GM21717 (cell line): ENCODE data around the gene TRAF3.
"Not testable (repeated sequence)": the region's sequence is repeated elsewhere in the genome, so short reads cannot be mapped to it uniquely, and the experiment has no call there.

Experiments used
- ATAC-seq: cut with Tn5 transposase; IDR thresholded peaks from one replicate; pipeline ENCODE4 v1.9.1; 2021; ENCODE audit warnings: mild to moderate bottlenecking, moderate library complexity; ENCODE audit not compliant: unreplicated experiment

Gene TRAF3

DNA sequence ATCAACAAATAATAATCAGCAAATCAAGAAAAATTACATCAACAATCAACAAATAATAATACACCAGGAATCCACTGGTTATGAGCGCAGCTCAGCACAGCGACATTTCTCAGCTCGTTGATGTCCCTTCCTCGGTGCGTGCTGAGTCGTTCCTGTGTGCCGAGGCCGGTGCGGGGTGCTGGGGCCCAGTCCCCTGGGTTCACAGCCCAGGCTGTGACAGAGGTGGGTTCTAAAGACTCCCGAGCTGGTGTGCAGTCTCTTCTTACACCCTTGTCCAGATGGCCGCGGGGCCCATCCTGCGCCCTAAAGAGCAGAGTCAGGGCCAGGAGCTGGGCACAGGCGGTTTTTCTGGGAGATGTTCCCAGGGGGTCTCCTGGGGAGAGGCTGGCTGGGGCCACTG, 26.9 kb upstream of the TRAF3 start:
- no peak for ATAC-seq

- no peak for ATAC-seq
Observed at GRCh38 chr14:102751088-102751487, 26.2 kb upstream of the TRAF3 start.

- ATAC-seq, result no peak
Observed at GRCh38 chr14:102752239-102752847, 24.9 kb upstream of the TRAF3 start.

GRCh38 chr14:102754370-102755262, 22.6 kb upstream of the TRAF3 start:
- ATAC-seq, result peak; percentile 49

DNA sequence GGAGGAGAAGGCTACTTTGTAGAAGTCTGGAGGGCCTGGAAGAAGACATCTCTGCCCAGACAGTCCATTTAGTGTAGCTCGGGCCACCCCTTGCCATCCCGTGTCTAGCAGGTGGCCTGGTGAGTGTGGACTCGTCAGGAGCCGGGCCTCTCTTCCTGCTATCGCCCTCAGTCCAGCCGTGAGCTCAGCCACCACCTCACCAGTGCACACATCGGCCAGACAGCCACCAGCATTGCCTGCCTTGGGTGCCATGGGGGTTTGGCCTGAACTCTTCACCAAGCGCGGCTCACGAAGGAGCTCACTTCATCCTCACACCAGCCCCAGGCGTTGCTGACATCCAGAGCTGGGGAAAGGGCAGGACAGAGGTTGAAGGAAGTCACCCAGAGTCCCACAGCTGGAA, 19.6 kb upstream of the TRAF3 start:
- no peak for ATAC-seq

GRCh38 chr14:102758087-102758486, 19.2 kb upstream of the TRAF3 start:
- ATAC-seq, result no peak

DNA sequence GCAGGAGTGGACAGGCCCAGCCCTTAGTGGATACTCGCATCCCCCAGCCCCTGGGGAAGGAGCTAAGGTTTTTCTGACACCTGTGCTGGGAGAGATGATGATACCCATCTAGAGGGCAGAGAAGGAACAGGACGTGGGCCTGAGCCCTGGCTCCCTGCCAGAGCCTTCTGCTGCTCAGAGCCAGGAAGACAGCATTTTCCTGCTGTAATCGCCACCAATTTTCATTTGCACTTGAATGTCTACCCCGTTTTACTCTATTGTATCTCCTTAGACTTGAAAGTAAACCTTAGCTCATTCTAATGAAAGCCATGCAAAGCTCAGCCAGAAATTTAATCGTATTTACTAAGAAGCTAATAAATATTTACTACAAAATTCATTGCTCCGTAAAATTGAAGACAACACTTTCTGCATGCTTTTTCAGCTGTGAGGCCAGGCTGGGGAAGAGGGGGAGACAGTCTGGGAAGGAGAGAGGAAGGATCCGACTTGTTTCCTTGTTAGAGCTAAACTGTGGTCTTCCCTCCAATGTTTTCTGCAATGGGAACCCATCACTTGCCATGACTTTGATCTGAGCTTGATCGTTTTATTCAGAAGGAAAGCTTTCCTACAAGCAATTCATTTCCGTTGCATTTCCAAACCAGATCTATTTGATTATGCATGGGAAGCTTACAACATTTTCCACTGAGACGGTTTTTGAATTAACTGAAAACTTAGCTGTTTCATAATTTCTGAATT, 17.6 kb upstream of the TRAF3 start:
- ATAC-seq, result no peak

- ATAC-seq, result no peak
Observed at GRCh38 chr14:102760496-102761193, 16.6 kb upstream of the TRAF3 start.

GRCh38 chr14:102761206-102761605, 16.0 kb upstream of the TRAF3 start:
- ATAC-seq, result no peak

DNA sequence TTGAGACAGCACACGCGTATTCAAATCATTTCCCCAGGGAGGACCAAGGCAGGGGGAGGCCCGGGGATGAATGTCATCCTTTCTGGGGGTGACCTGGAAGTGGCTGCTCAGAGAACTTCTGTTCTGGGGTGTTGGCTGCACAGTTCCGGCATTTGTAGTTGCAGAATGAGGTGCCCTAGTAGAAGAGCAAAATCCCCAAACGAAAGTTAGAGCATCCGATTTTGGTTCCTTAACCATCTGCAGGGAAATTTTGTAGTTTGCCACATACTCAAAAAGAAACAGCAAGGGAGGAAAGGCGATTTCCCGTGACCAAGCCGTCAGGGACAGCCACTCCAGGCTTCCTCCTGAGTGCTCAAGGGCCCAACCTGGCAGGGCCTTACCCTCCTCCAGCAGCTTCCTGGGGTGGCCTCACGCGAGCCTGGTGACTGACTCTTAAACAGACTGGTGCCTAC, 13.0 kb upstream of the TRAF3 start:
- peak; percentile 55 for ATAC-seq

DNA sequence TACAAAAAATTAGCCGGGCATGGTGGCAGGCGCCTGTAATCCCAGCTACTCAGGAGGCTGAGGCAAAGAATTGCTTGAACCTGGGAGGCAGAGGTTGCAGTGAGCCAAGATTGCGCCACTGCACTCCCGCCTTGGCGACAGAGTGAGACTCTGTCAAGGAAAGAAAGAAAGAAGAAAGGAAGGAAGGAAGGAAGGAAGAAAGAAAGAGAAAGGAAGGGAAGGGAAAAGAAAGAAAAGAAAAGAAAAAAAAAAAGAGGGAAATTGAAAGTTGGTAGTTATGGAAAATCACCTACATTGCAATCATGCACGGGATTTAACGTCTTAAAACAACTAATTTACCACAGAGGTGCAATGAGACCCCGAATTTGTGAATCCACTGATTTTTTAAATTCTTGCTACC, 11.5 kb upstream of the TRAF3 start:
- not testable (repeated sequence) for ATAC-seq

GRCh38 chr14:102768223-102769048, 8.8 kb upstream of the TRAF3 start:
- no peak for ATAC-seq

- no peak for ATAC-seq
Observed at GRCh38 chr14:102769049-102769327, 8.3 kb upstream of the TRAF3 start.

DNA sequence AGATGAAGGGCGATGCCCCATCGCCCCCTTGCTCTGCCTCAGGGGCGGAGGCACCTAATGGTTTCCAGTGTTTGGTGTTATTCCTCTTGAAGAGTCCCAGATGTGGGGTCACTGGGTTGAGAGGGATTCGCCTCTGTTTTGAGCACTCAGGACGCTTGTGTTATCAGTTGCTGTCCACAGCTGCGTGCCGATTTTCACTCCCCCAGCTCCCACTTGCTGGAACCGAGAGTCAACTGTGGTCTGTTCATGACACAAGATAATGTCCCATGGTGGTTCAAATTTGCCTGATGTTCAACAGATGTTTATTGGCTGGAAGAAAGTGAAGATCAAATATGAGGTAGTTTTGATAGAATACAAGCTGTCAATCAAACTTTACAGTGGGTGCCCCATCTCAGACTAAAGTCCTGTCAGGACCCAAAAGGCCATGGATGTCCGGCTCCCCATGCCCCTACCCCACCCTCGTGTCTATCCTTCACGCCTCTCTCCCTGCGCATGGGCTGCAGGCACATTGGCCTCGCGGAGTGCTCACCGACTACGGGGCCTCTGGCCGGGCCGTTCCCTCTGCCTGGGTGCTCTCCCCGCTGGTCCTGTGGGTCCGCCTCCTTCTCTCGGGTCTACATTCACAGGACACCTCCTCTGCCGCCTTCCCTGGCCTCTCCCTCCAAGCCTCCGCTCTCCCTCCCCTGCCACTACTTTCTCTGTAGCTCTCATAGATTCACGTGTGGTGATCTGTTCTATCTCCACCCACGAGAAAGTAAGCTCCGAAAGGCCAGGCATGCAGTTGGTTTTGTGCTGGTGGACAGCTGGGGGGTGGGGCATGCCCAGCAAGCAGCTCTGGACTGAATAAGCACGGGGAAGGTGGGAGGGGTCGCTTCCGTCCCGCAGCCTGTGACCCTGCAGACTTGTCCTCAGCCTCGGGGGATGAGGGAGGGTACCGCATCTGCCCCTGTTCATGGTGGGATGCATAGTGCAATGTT, 6.8 kb upstream of the TRAF3 start:
- no peak for ATAC-seq

DNA sequence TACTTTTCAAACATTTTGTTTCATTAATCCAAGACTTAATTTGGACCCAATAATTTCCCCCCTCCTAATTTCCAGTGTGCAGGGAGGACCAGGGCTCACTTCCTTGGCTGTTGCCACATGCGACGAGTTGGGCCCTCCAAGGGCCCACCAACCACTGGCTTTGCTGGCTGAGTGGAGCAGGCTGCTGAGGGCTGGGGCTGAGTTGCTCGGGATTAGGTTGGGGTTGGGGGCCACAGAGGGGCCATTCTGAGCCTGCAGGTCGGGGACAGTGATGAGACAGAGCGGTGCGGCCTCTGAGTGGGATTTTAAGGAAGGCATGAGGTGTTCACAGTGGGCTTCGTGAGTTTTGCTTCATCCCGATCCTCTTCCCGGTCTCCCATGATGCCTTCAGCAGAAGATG, 6.1 kb upstream of the TRAF3 start:
- no peak for ATAC-seq

GRCh38 chr14:102772781-102773570, 4.3 kb upstream of the TRAF3 start:
- no peak for ATAC-seq

GRCh38 chr14:102774391-102775153, 2.7 kb upstream of the TRAF3 start:
- peak; percentile 28 for ATAC-seq
